ENCODE data around the gene STUM.

DNA sequence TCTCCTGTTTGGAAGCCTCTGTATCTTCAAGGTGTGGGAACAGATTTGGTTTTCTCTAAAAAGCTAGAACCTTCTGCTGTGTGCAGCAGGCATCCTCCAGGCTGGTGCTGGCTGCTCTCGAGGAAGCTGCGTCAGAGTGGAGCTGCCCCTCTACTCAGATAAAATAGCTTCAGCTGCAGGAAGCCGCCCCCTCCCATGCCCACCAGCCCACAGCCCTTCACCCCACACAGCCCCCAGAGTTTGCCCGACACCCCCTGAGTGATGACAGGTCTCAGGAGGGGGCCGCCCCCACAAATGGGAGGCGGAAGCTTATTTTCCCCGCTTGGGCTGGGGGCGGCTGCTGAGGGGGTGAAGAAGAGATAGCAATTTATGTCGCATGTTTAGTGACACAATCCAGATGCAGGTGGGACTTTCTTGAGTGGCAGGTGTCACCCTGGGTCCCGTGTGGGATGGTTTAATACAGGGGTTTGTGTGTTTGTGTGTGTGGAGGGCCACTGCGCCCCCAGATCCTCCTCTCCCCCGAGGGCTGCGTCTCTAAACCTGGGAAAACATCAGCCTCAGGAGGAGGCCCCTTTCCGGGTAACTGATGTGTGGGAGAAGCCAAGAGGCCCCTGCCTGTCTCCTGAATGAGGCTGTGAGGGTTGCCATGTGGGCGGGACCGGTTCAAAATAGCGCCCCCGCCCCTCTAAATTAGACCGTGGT lies 55.4 kb downstream of the STUM start:
- TF ChIP-seq CTCF (IDR thresholded peaks at IDR 0.05; ENCODE audit: low read depth, low read length): no peak
- no peak for TF ChIP-seq EZH2phosphoT487 (IDR thresholded peaks at IDR 0.05; ENCODE audit: low read depth)

Data from OCI-LY3 (cell line).